Stimulated activated CD8-positive, alpha-beta memory T cell treated with anti-CD3 and anti-CD28 coated beads, Interleukin-12 subunit alpha, Interleukin-12 subunit beta, amount 100 ng/mL, for 4 hours (primary cell): Measurements from ENCODE around the gene PHF24.
"Not testable (repeated sequence)": the region's sequence is repeated elsewhere in the genome, so short reads cannot be mapped to it uniquely, and the experiment has no call there.

Source experiments
- DNase-seq: peaks from one replicate; pipeline ENCODE4 v3.0.0-alpha.2; 2020; ENCODE audit warnings: low read depth

Gene PHF24

GRCh38 chr9:34957492-34958410 lies at the start of gene PHF24:
Gene PHF24 (plus strand): TSS chr9:34958285. CDS start chr9:34971299, 13,014 bp downstream.
- DNase-seq: peak; percentile 39

GRCh38 chr9:34927061-34927460 lies 31.0 kb upstream of the PHF24 start:
- no peak for DNase-seq

DNA sequence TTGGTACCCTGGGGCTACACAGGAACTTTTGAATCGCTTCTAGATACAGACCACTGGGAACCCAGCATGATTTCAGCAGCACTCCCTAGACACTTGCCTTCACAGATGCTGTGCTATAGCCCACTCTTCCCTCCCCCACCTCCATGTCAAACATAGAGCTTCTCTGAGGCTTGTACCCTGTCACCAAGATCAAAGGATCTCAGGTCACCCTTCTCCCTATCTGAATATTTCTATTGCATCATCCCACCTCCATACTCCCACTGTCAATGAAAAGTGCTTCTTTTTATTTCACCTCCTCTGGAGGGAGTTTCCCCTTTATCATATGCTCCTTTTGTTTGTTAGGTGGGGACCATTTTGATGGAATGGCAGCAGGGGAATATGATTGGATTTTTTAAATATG lies 29.2 kb upstream of the PHF24 start:
- no peak for DNase-seq

DNA sequence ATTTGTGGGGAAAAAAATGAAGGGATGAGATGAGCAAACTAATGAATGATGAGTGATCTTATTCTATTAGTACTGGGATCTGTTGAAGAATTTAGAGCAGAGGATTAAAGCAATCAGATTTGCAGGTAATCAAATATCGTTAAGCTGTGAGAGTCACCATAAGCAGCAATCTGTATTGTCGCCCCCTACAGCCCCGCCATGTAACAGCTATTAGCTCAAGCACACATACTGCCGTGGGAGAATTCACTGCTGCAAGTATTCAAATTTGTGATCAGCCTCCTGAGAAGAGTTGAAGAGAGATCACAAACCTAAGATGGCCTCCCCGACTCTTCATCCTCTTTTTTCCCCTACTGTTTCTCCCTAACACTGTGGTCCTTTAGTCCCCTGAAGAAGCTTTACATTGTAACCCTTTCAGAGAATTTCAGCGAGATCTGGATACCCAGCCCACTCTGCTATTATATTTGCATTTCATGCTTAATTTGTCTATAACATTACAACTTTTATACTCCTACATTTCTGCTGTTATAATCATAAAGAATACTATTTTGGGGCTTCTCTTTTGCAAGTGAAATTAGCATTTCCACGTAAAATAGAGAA lies 28.5 kb upstream of the PHF24 start:
- DNase-seq: peak; percentile 3

- DNase-seq: not testable (repeated sequence)
Observed at GRCh38 chr9:34939989-34940388, 18.1 kb upstream of the PHF24 start.

DNA sequence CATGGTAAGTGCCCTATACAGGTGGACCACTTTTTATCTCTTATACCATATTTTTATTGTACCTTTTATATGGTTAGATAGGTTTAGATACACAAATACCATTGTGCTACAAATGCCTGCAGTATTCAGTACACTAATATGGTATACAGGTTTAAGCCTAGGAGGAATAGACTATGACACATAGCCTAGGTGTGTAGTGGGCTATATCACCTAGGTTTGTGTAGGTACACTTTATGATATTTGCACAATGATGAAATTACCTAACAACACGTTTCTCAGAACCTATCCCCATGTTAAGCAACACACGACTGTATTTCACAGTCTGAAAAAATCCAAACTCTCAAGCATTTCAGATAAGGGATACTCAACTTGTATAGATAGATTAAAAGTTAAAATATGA lies 9.6 kb upstream of the PHF24 start:
- DNase-seq: no peak

DNA sequence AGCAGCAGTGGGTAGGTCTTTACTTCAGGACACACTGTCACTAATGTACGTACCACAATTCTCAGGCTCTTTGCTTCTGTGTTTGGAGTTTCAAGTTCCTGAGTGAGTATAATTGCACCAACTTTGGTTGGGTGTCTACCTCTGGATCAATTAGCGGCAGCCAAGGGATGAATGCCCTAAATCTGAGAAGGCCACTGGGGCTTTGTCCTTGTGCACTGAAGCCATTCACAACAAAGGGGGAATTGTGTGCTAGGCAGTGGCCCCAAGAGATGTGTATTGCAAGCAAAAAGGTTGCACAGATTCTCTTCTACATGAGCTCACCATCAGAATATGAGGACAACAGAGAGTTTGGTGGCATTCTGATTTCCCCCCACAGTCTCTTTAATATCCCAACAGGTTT lies 3.9 kb upstream of the PHF24 start:
- DNase-seq: no peak

DNA sequence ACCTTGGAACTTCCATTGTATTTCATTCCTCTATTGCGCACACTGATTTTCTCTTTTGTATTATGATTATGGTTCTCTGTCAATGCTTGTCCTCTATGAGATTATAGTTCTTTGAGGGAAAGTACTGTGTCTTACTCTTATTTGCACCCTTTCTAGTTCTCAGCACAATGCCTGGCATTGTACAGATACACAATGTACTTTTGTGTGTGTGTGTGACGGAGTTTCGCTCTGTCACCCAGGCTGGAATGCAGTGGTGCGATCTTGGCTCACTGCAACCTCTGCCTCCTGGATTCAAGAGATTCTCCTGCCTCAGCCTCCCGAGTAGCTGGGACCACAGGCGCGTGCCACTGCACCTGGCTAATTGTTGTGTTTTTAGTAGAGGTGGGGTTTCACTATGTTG lies 2.0 kb upstream of the PHF24 start:
- not testable (repeated sequence) for DNase-seq

GRCh38 chr9:34956648-34957047 lies 1.4 kb upstream of the PHF24 start:
- no peak for DNase-seq

GRCh38 chr9:34958411-34958982 lies 412 bp downstream of the PHF24 start:
- DNase-seq: no peak

GRCh38 chr9:34959461-34959860 lies 1.4 kb downstream of the PHF24 start:
- DNase-seq: no peak

GRCh38 chr9:34961574-34962490 lies 3.7 kb downstream of the PHF24 start:
- DNase-seq: no peak

DNA sequence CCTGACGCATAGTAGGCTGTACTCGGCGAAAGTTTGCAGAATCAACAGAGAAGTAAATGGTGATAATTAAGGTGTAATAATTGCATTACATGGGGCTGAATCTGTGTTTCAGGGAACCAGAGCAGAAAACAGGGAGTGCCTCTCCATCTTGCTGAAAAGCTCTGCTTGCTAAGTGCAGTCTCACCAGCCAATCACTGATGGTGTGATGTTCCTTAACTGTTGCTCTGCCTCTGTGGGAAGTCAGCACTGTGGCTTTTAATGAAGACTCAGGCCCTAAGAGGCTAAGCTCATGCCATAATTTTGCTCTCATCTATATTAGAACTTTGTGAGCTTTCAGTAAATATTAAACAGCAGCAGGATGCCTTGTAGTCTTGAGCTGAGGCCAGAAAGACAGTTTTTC lies 4.5 kb downstream of the PHF24 start:
- no peak for DNase-seq

DNA sequence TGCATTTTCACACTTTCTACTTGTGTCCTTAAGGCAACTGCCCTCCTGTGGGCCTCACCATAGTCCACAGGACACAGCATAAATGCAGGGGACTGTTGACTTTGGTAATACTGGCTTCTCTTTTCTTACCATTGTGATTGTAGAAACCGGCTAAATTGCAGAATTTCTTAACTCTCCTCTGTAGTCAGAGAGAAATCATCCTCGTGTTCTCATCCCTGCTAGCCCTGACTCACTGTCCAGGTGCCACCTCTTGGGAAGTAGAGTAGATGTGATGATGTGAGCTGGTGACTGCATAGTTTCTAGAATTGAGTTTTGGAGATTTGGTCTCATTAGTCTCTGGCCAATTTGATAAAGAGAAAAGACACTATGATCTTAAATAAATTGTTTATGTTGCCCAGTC lies 5.5 kb downstream of the PHF24 start:
- DNase-seq: no peak

DNA sequence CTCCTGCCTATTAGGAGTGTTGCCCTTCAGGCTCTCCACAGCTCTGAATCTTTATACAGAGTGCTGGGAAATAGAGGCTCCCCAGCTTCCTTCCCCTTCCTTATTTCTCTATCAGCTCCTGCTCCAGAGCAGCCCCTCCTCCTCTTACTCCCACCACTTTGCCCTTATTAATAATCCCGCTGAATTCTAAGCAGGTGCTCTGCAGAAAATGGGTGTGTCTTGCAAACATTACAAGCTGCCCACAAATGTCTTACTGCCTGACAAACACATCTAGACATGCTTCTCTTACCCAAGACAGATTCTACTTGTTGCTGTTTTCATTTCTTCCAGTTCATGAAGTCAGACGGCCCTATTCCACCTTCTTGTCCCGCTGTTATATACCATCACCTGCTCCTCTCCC lies 6.4 kb downstream of the PHF24 start:
- DNase-seq: no peak

GRCh38 chr9:34971146-34971811 lies 13.2 kb downstream of the PHF24 start:
- DNase-seq: no peak

- no peak for DNase-seq
Observed at GRCh38 chr9:34974664-34975063, 16.6 kb downstream of the PHF24 start.

DNA sequence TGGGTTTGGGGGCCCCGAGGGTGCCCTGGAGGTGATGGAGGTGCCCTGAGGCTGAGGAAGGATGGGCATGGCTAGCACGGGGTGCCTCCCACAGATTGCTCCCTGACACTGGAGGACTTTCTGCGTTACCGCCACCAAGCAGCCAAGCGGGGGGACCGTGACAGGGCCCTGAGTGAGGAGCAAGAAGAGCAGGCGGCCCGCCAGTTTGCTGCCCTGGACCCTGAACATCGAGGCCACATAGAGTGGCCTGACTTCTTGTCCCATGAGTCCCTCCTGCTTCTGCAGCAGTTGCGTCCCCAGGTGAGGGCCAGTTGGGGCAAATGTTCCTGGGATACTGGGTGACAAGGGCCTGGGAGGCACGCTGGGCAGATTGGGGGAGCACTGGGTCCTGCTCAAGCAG lies 18.4 kb downstream of the PHF24 start:
- no peak for DNase-seq

- no peak for DNase-seq
Observed at GRCh38 chr9:34976992-34977391, 18.9 kb downstream of the PHF24 start.

GRCh38 chr9:34980181-34980761 lies 22.2 kb downstream of the PHF24 start:
- no peak for DNase-seq

DNA sequence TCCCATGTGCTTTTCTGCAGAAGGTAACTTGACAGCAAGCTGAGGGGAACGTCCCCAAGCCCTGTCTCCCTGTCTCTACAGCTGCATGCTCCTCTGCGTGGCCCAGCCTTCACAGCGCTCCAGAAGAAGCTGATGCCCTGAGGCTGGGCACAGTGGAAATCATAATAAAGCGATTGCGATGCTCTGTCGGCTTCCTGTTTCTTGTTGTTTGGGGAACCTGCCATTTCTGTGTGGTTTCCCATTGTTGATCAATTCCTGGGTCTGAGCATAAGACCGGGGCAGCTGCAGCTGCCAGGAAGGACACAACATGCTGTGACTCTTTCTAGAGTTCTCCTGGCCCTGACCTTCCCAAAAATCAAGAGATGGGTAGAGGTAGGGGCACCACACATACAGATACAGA lies 24.3 kb downstream of the PHF24 start:
- DNase-seq: no peak
